CD4-positive, alpha-beta T cell treated with Interleukin-10 for 1 hour (primary cell): ENCODE results near the gene MYL1.

Source experiments
- DNase-seq: peaks from one replicate; pipeline ENCODE4 v3.0.0-alpha.2; 2020

The MYL1 gene

DNA sequence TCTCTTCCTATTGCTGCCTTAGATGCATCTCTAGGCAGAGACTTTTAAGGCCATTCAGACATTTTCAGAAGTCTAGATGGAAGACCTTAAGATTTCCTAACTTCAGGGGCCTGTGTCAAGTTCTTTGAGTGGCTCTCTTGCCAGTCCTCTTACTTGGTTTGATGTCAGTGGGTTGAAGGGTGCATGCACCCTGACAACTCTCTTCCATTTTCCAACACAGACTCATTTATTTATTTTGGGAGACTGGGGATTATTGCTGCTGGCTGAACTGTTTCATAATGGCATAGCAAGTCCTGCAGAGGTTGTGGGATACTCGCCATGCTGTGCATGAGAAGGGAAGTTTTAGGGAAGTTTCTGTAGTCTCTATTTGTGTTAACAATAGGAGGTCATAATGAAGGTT is 50.7 kb downstream of the MYL1 start:
- no peak for DNase-seq

DNA sequence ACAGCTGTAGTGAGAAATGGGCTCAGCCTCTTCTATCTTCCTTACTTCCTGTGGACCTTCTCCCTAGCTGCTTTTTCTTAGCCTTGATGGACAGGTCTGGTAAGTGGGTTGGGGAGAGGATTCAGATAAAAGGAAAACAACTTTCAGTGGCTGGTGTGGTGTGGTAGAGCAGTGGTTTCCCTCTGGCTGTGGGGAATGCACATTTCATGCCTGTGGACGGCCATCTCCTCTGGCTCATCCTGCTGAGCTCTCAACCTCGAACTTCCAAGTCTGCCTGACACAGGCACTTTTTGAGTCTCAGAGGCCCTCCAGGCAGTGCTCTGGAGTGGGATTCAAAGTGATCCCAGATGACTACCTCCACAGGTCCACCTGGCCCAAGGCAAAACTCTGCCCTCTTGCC is 51.1 kb downstream of the MYL1 start:
- no peak for DNase-seq

DNA sequence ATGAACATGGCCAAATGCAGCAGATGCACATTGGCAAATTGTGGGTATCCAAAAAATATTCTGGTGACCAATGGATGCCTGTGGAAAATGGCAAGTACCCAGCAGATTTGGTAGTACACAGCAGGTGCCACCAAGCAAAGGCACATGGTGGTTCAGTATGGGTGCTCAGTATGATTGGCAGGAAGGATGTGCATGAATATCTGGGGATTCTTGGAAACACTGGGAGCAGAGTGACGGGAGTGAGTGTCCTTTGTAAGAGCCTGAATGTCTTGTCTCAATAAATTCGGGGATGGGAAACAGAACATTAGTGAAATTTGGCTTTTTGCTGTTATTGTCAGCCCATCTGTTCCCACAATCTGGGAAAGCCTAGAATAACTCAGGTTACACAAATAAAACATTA is 52.9 kb downstream of the MYL1 start:
- no peak for DNase-seq

DNA sequence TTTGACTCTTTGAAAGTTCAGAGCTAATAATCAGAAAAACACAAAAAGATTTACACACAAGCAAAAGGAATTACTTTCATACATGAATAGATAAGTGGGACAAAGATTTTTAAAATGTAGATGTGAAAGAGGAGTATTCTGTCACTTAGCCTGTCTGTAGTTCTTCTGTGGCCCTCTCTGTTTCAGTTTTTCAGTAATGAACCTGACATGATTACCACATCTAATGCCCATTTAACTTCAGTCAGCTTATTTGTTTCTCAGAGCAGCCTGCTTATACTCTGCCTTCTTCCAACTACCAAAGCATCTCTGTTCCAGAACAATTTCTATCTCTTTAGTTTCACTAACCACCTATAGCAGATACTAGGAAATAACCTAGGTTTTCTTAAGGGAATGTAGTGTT is 55.3 kb downstream of the MYL1 start:
- DNase-seq, result no peak

DNA sequence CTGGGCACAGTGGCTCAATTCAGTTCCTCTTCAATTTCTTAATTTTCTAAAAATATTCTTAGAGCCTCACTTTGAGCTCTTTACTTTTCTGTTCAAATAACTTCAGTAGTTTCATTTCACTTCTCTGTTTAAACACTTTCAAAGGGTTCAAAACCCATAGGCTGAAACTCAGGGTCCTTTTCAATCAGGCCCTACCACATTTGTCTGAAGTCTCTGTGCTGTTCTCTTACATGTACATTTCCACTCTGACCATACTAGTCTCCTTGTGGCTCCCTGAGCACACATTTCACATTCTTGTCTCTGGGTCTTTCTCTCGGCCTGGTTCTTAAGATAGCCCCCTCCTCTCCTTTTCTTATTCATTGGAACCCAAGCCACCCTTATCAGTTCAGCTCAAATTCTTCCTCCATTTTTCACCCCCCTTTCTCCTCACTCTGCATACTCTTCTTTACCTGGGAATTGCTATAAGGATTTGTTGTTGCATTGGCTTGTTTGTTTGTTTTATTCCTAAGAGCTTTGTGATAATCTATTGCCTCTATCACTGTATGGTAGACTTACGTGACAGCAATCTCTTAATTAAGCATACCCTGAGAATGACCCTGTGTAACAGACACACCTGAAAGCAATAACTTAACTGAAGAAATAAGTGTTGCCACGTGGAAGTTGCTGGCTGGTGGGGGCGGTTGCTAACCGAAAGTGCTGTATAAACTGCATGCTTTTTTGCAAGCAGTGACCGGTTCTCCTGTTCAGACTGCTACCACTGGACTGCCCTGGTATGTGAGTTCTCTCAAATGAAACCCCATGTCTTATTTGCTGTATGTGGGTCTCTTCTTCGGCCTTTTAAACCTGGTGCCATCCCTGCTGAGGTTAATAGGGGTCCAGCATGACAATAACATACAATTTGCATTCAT is 62.0 kb downstream of the MYL1 start:
- DNase-seq, result no peak

DNA sequence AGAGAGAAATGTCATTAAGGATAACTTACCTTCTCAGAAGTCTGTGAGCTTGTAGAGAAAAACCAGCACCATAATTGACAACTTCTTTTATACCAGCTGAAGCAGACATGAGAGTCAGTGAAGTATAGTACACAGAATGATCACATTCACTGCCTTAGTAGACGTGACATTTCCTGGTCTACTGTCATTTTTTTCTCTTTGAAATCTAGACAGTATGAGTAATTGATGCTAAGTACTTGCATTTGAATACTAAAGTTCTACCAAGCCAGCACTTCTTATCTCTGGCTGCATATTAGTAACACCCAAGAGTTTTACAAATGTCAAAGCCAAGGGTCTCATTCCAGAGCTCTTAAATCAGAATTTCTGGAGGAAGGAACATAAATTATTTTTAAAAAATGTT is 64.4 kb downstream of the MYL1 start:
- no peak for DNase-seq
